Naive thymus-derived CD4-positive, alpha-beta T cell (primary cell): ENCODE data around the gene DHCR24. TPM values are rescaled to one million over a fixed set of nuclear protein-coding genes. Genes with fewer than 3 reads are reported as not detected.

Experiments used
- ATAC-seq: fragments of 150-1000 bp; cut with Tn5 transposase; 2 replicates; pipeline ENCODE4 v1.10.0; 2021; ENCODE audit warnings: mild to moderate bottlenecking, moderate library complexity
- CTCF ChIA-PET: fragments of 350-600 bp; sonication (Branson Sonifier 250); formaldehyde crosslinking; loops from one replicate; lab custom pipeline; 2021; ENCODE audit warnings: antibody characterized with exemption; lab: Charles Lee
- POLR2A ChIA-PET: fragments of 350-600 bp; sonication (Branson Sonifier 250); formaldehyde crosslinking; loops from one replicate; lab custom pipeline; 2021; ENCODE audit warnings: antibody characterized with exemption, inconsistent platforms; lab: Charles Lee
- DNase-seq, 9 donors: peaks; one replicate each; pipeline versions ENCODE4 v3.0.0 to v3.0.0-alpha.2; 2020 to 2022; ENCODE audit warnings: mixed read lengths in 1 of 9
- H3K27ac ChIP-seq: one replicate; pipeline ENCODE4 v1.7.0; 2013; ENCODE audit warnings: mild to moderate bottlenecking, low read depth, low read length, moderate library complexity
- H3K27me3 ChIP-seq, 2 donors: one replicate each; pipeline ENCODE4 v1.7.0; 2013; ENCODE audit warnings: low read length in 2 of 2, mild to moderate bottlenecking in 2 of 2, moderate library complexity in 2 of 2; ENCODE audit not compliant: control insufficient read depth in 2 of 2, insufficient read depth in 2 of 2
- H3K36me3 ChIP-seq, 3 experiments: 1 replicate in 2 of 3; 2 replicates in 1 of 3; pipeline ENCODE4 v1.7.0; 2013; ENCODE audit warnings: low read length in 3 of 3, mild to moderate bottlenecking in 3 of 3, moderate library complexity in 1 of 3; ENCODE audit not compliant: insufficient read depth in 3 of 3, control insufficient read depth in 2 of 3
- H3K4me1 ChIP-seq, 2 donors: one replicate each; pipeline ENCODE4 v1.7.0; 2013; ENCODE audit warnings: low read length in 2 of 2, mild to moderate bottlenecking in 2 of 2, moderate library complexity in 1 of 2; ENCODE audit not compliant: control insufficient read depth in 2 of 2, insufficient read depth in 2 of 2
- H3K4me3 ChIP-seq: 2 replicates; pipeline ENCODE4 v1.7.0; 2013; ENCODE audit warnings: mild to moderate bottlenecking, low read length
- H3K9me3 ChIP-seq, 3 experiments: 1 replicate in 2 of 3; 2 replicates in 1 of 3; pipeline ENCODE4 v1.7.0; 2013; ENCODE audit warnings: low read length in 3 of 3; ENCODE audit not compliant: control insufficient read depth in 2 of 3
- H3K27ac Mint-ChIP-seq, 9 donors: one replicate each; pipeline ENCODE4 v1.8.0; 2020 to 2022; ENCODE audit warnings: mixed read lengths in 9 of 9, mild to moderate bottlenecking in 8 of 9, moderate library complexity in 5 of 9, inconsistent platforms in 2 of 9
- H3K27me3 Mint-ChIP-seq, 5 donors: one replicate each; pipeline ENCODE4 v1.8.0; 2021 to 2022; ENCODE audit warnings: mixed read lengths in 5 of 5, mild to moderate bottlenecking in 1 of 5
- H3K36me3 Mint-ChIP-seq, 5 donors: one replicate each; pipeline ENCODE4 v1.8.0; 2020 to 2022; ENCODE audit warnings: mixed read lengths in 5 of 5, mild to moderate bottlenecking in 3 of 5, inconsistent platforms in 1 of 5
- H3K4me1 Mint-ChIP-seq, 7 donors: one replicate each; pipeline ENCODE4 v1.8.0; 2020 to 2022; ENCODE audit warnings: mixed read lengths in 7 of 7, mild to moderate bottlenecking in 3 of 7, inconsistent platforms in 1 of 7
- H3K4me3 Mint-ChIP-seq, 10 donors: one replicate each; pipeline ENCODE4 v1.8.0; 2020 to 2022; ENCODE audit warnings: mild to moderate bottlenecking in 10 of 10, mixed read lengths in 10 of 10, moderate library complexity in 6 of 10, inconsistent platforms in 2 of 10
- H3K9me3 Mint-ChIP-seq, 11 donors: one replicate each; pipeline ENCODE4 v1.8.0; 2020 to 2022; ENCODE audit warnings: mixed read lengths in 11 of 11, mild to moderate bottlenecking in 4 of 11, inconsistent platforms in 1 of 11, moderate library complexity in 1 of 11
- intact Hi-C, 2 donors: fragments of 100-400 bp; cut with micrococcal nuclease; formaldehyde crosslinking; loops; one replicate each; pipeline ENCODE4 v1.15.1; 2023
- polyA plus RNA-seq, 2 donors: library from polyadenylated mRNA; unstranded; fragments of 300-500 nt; fragmentation: Illumina TruSeq; gene quantifications; one replicate each; pipeline ENCODE4 v1.2.3, GENCODE V29; 2021
- total RNA-seq, 6 experiments: library from RNA in 5 of 6; stranded (reverse) in 5 of 6; gene quantifications; 1 replicate in 5 of 6; 2 replicates in 1 of 6; pipeline ENCODE4 v1.2.3 and lab custom pipeline; 2021 to 2026

The DHCR24 gene
- total and polyA plus RNA-seq, 7 experiments from 2014 or later = 2.7 to 103 (median 8.3) TPM

GRCh38 chr1:54823670-54824069 lies 63.3 kb downstream of the DHCR24 start:
- H3K4me1 Mint-ChIP-seq = peaks cover 0 to 7% (median 4%) of the 10 kb centered on the region in 7 donors
- H3K27me3 ChIP-seq = no peaks in the 10 kb centered on the region
- peaks cover 0 to 8% (median 0%) of the 10 kb centered on the region in 3 experiments for H3K9me3 ChIP-seq
- peaks cover 6 to 20% (median 8%) of the 10 kb centered on the region in 5 donors for H3K36me3 Mint-ChIP-seq
- H3K4me3 ChIP-seq = no peak overlapping the region
- no peak for ATAC-seq
- intact Hi-C loops = no loop called here
- peaks cover 5 to 37% (median 18%) of the 10 kb centered on the region in 11 donors for H3K9me3 Mint-ChIP-seq
- no peaks in the 10 kb centered on the region for H3K4me1 ChIP-seq
- no peak overlapping the region for H3K27ac ChIP-seq
- no peak overlapping the region for H3K4me3 Mint-ChIP-seq
- ChIA-PET POLR2A (no interaction called here), CTCF (no interaction called here)
- no peaks in the 10 kb centered on the region for H3K36me3 ChIP-seq
- peaks cover 0 to 25% (median 0%) of the 10 kb centered on the region in 5 donors for H3K27me3 Mint-ChIP-seq
- H3K27ac Mint-ChIP-seq = no peak overlapping the region
- DNase-seq = no peak

- intact Hi-C loops = no loop called here
- Mint-ChIP-seq H3K27me3 (peaks cover 0 to 25% (median 0%) of the 10 kb centered on the region in 5 donors), H3K4me3 (no peak overlapping the region), H3K27ac (no peak overlapping the region), H3K4me1 (peaks cover 5 to 13% (median 11%) of the 10 kb centered on the region in 7 donors), H3K36me3 (peaks cover 5 to 14% (median 8%) of the 10 kb centered on the region in 5 donors), H3K9me3 (peaks cover 5 to 24% (median 10%) of the 10 kb centered on the region in 11 donors)
- no peaks in the 10 kb centered on the region for H3K4me1 ChIP-seq
- H3K36me3 ChIP-seq = no peaks in the 10 kb centered on the region
- ATAC-seq (no peak), DNase-seq (no peak)
- no peak overlapping the region for H3K4me3 ChIP-seq
- H3K9me3 ChIP-seq = peaks cover 0 to 8% (median 0%) of the 10 kb centered on the region in 3 experiments
- CTCF ChIA-PET = no interaction called here
- H3K27ac ChIP-seq = no peak overlapping the region
- no peaks in the 10 kb centered on the region for H3K27me3 ChIP-seq
- POLR2A ChIA-PET = no interaction called here
These were observed 67.3 kb downstream of the DHCR24 start for GRCh38 chr1:54819733-54820132.

GRCh38 chr1:54819195-54819536 lies 67.8 kb downstream of the DHCR24 start:
- H3K27ac ChIP-seq = no peak overlapping the region
- H3K27me3 Mint-ChIP-seq = peaks cover 0 to 25% (median 0%) of the 10 kb centered on the region in 5 donors
- no peaks in the 10 kb centered on the region for H3K4me1 ChIP-seq
- H3K27me3 ChIP-seq = no peaks in the 10 kb centered on the region
- H3K9me3 ChIP-seq = peaks cover 0 to 7% (median 0%) of the 10 kb centered on the region in 3 experiments
- peak overlapping the region in 2 of 9 donors; percentile 12 to 13 for H3K27ac Mint-ChIP-seq
- peaks cover 5 to 13% (median 11%) of the 10 kb centered on the region in 7 donors for H3K4me1 Mint-ChIP-seq
- H3K4me3 Mint-ChIP-seq = no peak overlapping the region
- peaks cover 4 to 10% (median 6%) of the 10 kb centered on the region in 5 donors for H3K36me3 Mint-ChIP-seq
- ChIA-PET POLR2A (no interaction called here), CTCF (no interaction called here)
- H3K4me3 ChIP-seq = no peak overlapping the region
- intact Hi-C loops = no loop called here
- no peak for ATAC-seq
- H3K36me3 ChIP-seq = no peaks in the 10 kb centered on the region
- peaks cover 5 to 18% (median 10%) of the 10 kb centered on the region in 11 donors for H3K9me3 Mint-ChIP-seq
- no peak for DNase-seq

- H3K4me3 ChIP-seq = no peak overlapping the region
- ATAC-seq (no peak), DNase-seq (no peak)
- no peaks in the 10 kb centered on the region for H3K27me3 ChIP-seq
- intact Hi-C loops = no loop called here
- no peaks in the 10 kb centered on the region for H3K36me3 ChIP-seq
- Mint-ChIP-seq H3K4me3 (no peak overlapping the region), H3K36me3 (peaks cover 2 to 6% (median 3%) of the 10 kb centered on the region in 5 donors), H3K27me3 (peaks cover 0 to 22% (median 0%) of the 10 kb centered on the region in 5 donors), H3K9me3 (peaks cover 2 to 14% (median 6%) of the 10 kb centered on the region in 11 donors), H3K4me1 (peaks cover 5 to 13% (median 11%) of the 10 kb centered on the region in 7 donors), H3K27ac (peak overlapping the region in 7 of 9 donors; percentile 12 to 80 (median 32))
- ChIA-PET CTCF (no interaction called here), POLR2A (no interaction called here)
- H3K9me3 ChIP-seq = peaks cover 0 to 1% (median 0%) of the 10 kb centered on the region in 3 experiments
- no peak overlapping the region for H3K27ac ChIP-seq
- no peaks in the 10 kb centered on the region for H3K4me1 ChIP-seq
These were observed 68.4 kb downstream of the DHCR24 start for GRCh38 chr1:54818461-54819194.

GRCh38 chr1:54816951-54817350 lies 70.0 kb downstream of the DHCR24 start:
- ChIA-PET CTCF (interaction anchor here (0.7 kb wide), 2 partner anchors 16 to 142 kb away, joined by 4 to 6 read pairs; no protein-coding TSS in a partner anchor), POLR2A (no interaction called here)
- Histone ChIP-seq H3K9me3 (no peaks in the 10 kb centered on the region), H3K27me3 (no peaks in the 10 kb centered on the region), H3K27ac (no peak overlapping the region), H3K4me1 (no peaks in the 10 kb centered on the region), H3K36me3 (no peaks in the 10 kb centered on the region), H3K4me3 (no peak overlapping the region)
- Mint-ChIP-seq H3K27me3 (peaks cover 0 to 8% (median 0%) of the 10 kb centered on the region in 5 donors), H3K36me3 (no peaks in the 10 kb centered on the region), H3K4me1 (peaks cover 8 to 14% (median 11%) of the 10 kb centered on the region in 7 donors), H3K9me3 (no peaks in the 10 kb centered on the region), H3K27ac (no peak overlapping the region), H3K4me3 (no peak overlapping the region)
- intact Hi-C loops = no loop called here
- DNase-seq (no peak), ATAC-seq (no peak)

GRCh38 chr1:54816130-54816529 lies 70.9 kb downstream of the DHCR24 start:
- Histone ChIP-seq H3K27me3 (no peaks in the 10 kb centered on the region), H3K36me3 (no peaks in the 10 kb centered on the region), H3K4me1 (no peaks in the 10 kb centered on the region), H3K9me3 (no peaks in the 10 kb centered on the region), H3K27ac (no peak overlapping the region), H3K4me3 (no peak overlapping the region)
- Mint-ChIP-seq H3K4me1 (peaks cover 8 to 14% (median 11%) of the 10 kb centered on the region in 7 donors), H3K4me3 (no peak overlapping the region), H3K27me3 (peaks cover 0 to 7% (median 0%) of the 10 kb centered on the region in 5 donors), H3K9me3 (no peaks in the 10 kb centered on the region), H3K36me3 (no peaks in the 10 kb centered on the region), H3K27ac (peak overlapping the region in 1 of 9 donors; percentile 32)
- ATAC-seq = no peak
- intact Hi-C loops = no loop called here
- DNase-seq = no peak
- ChIA-PET CTCF (no interaction called here), POLR2A (no interaction called here)
